ENCODE results near the gene MCUR1.
A peak's percentile ranks its signal among the peaks of the same experiment; 100 is the strongest.
"Not testable (repeated sequence)": the region's sequence is repeated elsewhere in the genome, so short reads cannot be mapped to it uniquely, and the experiment has no call there.

MCUR1 gene, protein sequence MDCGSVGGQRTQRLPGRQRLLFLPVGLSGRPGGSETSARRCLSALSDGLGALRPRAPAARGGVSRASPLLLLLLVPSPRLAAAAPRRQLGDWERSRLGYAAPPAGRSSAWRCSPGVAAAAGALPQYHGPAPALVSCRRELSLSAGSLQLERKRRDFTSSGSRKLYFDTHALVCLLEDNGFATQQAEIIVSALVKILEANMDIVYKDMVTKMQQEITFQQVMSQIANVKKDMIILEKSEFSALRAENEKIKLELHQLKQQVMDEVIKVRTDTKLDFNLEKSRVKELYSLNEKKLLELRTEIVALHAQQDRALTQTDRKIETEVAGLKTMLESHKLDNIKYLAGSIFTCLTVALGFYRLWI

GRCh38 chr6:13814176-13814937 is at the start of gene MCUR1:
Gene MCUR1 (minus strand): TSS chr6:13814557. CDS start chr6:13814429, 128 bp downstream.
- peak; percentile 83 for DNase-seq

- no peak for DNase-seq
These were observed 49.4 kb upstream of the MCUR1 start for GRCh38 chr6:13863699-13864155.

- not testable (repeated sequence) for DNase-seq
These were observed 46.3 kb upstream of the MCUR1 start for GRCh38 chr6:13860556-13861185.

- no peak for DNase-seq
These were observed 45.7 kb upstream of the MCUR1 start for GRCh38 chr6:13859871-13860555.

DNA sequence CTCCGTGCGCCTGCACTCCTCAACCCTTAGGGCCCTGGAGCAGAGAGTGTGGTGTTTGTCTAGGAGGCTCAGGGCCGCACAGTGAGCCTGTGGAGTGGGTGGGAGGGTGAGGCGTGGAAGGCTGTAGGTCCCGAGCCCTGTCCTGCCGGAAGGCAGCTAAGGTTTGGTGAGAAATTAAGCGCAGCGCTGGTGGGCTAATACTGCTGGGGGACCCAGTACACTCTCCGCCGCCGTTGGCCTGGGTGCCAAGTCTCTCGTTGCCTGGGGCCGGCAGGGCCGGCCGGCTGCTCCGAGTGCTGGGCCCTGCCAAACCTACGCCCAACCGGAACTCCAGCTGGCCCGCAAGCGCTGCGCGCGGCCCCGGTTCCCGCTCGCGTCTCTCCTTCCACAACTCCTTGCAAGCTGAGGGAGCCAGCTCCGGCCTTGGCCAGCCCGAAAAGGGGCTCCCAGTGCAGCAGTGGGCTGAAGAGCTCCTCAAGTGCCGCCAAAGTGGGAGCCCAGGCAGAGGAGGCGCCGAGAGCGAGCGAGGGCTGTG is 40.4 kb upstream of the MCUR1 start:
- DNase-seq, result no peak

DNA sequence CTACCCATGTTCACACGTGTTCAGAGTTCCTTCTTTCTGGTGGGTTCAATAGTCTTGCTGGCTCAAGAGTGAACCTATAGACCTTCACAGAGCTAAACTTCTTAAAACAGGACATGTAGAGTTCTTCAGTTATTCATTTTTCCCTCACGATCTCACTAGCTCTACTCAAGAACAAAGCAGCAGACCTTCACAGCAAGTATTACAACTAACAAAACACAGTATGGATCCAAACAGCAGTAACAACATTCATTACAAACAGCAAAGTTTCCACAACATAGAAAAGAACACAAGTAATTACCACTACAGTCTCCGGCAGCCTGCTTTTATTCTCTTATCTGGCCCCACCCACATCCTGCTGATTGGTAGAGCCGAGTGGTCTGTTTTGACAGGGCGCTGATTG is 39.5 kb upstream of the MCUR1 start:
- DNase-seq, result no peak

- no peak for DNase-seq
These were observed 37.4 kb upstream of the MCUR1 start for GRCh38 chr6:13851803-13852202.

DNA sequence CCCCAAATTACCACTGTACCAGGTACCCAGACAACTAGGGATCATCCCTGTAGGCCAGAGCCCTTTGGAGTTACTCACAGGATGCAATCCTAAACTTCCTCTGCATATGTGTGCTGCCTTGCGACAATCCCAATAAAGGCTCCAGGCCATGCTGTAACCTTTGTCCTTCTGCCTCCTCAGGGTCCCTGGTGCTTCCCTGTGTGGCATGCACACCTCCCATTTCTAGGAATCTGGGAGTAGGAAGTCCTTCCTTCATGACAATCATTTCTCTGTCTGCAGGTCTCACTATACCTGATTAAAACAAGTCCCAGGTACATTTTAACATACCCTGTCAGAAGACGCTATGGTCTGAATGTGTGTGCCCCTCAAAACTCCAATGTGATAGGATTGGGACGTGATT is 37.0 kb upstream of the MCUR1 start:
- no peak for DNase-seq

GRCh38 chr6:13850690-13851089 is 36.3 kb upstream of the MCUR1 start:
- not testable (repeated sequence) for DNase-seq

GRCh38 chr6:13848522-13849150 is 34.3 kb upstream of the MCUR1 start:
- no peak for DNase-seq

DNA sequence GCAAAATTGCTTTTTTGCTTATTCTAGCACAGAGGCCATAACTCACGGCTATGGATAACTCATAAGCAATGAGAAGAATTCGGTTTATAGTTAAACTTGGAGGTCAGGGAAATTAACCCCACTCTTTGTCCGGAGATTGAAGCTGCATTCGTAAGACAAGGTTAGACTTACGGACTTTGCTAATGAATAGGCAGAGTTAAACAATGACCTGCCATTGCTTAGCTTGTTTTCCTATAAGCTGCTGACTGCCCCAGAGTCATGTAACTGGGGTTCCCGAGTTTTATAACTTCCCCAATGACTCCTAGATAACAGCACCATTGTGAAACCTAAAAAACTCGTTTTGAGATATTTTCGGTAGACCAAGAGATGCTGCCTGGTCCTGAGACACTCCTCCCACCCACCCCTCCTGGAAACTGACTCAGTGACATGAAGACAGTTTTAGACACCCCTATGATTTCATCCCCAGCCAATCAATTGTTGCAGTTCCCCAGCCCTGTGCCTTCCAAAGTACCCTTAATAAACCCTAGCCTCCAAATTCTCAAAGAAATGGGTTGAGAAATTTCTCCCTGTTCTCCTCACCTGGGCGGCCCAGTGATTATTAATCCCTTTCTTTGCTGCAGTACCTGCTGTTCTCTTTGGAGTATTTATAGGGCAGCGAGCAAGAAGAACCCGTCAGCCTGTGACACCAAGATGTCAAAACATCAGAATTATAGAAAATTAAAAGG is 33.1 kb upstream of the MCUR1 start:
- DNase-seq, result no peak

- no peak for DNase-seq
These were observed 32.5 kb upstream of the MCUR1 start for GRCh38 chr6:13846841-13847240.

DNA sequence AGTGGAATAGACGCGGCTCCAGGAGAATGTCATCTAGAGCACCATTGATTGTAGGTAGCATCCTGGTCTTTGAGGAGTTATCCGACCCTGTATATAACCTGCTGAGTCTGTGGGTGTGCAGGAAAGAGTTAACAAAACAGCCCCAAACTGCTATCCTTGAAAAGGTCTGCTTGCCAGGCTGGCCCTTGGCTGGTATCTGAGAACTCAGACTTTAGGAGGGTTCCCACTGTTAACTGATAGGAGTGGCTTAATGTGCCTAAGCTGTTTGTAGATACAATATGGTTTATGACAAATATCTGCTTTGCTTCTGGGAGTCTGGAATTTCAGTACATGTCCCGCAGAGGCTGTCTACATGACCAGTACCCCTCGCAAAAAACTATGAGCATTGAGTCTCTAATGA is 27.6 kb upstream of the MCUR1 start:
- DNase-seq, result no peak

DNA sequence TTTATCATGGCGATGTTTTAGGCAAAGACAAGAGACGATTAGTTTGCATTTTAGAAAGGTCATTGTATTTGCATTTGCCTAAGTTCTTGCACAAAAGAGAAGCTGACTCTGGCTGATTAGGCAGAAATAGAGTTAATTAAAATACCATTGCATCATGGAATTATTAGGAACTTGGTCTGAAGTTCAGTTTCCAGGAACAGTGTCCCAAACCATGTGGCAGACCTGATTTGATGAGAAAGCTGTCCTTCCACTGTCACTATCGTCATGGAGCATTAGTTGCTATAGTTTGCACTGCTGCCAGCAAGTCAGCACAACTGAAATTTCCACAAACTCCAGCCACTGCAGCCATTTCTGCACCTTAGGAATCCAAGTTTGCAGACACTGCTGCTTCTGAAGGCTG is 24.3 kb upstream of the MCUR1 start:
- DNase-seq, result no peak

- no peak for DNase-seq
These were observed 21.8 kb upstream of the MCUR1 start for GRCh38 chr6:13836170-13836569.

DNA sequence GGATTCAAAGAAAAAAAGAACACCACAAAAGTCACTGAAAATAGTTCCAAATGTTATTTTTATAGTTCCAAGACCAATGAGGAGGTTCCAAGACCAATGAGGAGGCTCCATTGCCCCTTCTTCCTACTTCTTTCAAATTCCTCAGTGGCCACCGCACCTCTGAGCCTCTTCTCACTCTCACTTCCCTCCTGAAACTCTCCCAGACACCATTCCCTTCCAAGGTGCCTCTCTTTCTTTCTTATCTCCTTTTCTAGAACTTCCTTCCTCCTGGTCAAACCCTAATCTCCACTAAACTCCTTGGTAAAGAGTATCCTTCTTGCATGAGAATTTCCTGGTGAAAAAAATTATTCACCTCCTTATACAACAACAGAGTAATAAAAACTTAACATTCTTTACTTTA is 20.4 kb upstream of the MCUR1 start:
- no peak for DNase-seq

GRCh38 chr6:13834018-13834417 is 19.7 kb upstream of the MCUR1 start:
- DNase-seq, result not testable (repeated sequence)

DNA sequence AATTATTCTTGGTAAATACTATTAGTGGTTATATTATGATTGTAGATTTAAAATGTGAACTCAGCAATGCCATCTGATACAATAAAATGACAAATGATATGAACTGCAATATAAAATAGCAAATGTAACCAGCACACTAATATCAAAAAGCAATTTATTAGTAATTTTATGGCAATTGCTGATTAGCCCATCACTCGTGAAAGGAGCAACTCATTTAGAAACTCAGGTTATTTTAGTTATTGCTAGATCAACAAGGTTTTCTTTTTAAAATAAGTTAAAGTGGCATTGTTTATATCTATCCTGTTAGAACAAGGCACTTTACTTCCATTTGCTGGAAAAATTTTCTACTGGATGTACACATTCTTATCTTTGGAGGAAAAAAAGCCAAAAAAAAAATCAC is 18.4 kb upstream of the MCUR1 start:
- no peak for DNase-seq

DNA sequence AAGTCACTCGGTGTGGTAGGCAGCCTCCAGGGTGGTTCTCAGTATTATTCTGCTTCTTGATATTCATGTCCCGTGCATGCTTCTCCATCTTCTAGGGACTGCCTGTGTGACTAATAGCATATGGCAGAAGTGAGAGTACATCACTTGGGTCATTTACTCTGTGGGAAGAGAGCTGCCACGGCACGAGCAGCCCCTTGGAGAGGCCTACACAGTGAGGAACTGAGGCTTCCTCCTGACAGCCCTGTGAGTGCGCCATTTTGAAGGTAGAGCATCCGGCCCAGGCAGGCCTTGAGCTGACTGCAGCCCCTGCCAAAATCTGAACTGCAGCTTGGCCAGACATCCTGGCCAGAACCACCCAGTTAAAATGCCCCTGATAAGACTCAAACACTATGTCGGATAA is 17.3 kb upstream of the MCUR1 start:
- no peak for DNase-seq

- DNase-seq, result no peak
These were observed 16.4 kb upstream of the MCUR1 start for GRCh38 chr6:13830803-13831202.

- not testable (repeated sequence) for DNase-seq
These were observed 15.1 kb upstream of the MCUR1 start for GRCh38 chr6:13829419-13829818.
